Ecto neural progenitor cell (in vitro differentiated cells): ENCODE measurements around the gene SNX3.

ENCODE experiments used
- DNase-seq: peaks from one replicate; pipeline ENCODE4 v3.0.0-alpha.2; 2018; ENCODE audit warnings: low spot score

SNX3 gene

DNA sequence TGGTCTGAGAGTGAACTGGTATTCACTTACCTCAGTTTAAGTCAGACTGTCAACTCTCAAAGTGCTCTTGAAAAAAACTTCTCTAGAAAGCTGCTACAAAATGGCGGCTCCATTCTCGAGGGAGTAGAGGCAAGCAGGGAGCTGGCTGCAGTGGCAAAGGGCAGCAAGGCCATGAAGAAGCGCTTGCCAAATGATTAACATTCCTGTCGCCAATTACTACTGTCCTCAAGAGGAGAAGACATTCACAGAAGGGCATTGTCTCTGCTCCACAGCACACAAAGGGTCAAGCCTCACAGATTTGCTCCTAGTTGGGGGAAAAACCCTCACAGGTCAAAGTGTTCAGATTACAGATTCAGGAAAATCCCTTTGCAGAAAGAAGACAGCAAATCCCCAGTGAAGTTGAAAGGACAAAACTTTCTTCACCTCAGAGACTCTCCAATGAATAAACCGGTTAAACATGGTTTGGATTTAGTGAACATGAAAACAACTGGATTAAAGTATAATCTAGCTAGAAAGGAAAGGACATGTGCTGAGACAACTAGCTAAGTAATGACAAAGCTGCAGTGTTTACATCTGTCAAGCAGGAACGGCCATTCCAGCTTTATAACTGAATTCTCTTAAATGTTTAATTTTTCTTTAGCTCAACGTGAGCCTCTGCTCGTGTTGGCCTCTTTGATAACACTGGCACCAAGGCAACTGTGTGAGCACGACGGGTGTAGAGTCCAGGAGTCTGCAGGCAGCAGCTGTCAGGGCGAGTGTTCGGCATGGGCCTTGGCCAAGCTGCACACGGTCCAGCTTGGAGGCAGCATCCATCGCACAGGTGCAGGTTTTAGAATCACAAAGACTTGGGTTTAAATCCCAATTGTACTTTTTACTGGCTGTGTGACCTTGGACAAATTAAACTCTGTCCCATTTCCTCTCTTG lies 57.4 kb downstream of the SNX3 start:
- DNase-seq, result no peak

DNA sequence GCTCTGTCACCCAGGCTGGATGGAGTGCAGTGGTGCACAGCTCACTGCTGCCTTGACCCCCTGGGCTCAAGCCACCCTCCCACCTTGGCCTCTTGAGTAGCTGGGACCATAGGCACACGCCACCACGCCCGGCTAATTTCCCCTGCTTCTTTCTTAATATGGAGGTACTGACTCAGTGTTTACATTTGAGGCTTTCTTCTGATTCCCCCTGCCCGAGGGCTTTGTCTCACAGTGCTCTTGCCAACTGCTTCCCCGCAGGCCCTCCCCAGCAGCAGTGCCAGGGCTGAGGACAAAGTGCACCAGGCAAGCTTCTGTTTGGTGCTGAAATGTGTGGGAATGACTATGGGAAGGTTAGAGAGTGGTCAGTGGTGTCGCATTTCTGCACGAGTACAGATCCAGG lies 60.2 kb downstream of the SNX3 start:
- DNase-seq, result no peak

DNA sequence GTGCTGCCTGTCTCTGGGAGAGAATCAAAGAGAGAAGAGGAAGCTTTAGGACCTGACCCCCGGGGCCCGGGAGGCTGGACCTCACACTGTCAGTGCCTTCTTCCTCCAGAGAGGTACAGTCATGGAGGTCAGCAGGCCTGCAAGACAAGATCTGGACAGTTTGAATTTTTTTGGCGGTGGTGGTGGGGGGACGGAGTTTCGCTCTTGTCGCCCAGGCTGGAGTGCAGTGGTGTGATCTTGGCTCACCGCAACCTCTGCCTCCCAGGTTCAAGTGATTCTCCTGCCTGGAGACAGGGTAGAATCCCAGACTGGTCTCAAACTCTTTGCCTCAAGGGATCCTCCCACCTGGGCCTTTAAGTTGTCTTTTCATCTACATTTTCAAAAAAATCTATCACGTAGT lies 60.7 kb downstream of the SNX3 start:
- no peak for DNase-seq

DNA sequence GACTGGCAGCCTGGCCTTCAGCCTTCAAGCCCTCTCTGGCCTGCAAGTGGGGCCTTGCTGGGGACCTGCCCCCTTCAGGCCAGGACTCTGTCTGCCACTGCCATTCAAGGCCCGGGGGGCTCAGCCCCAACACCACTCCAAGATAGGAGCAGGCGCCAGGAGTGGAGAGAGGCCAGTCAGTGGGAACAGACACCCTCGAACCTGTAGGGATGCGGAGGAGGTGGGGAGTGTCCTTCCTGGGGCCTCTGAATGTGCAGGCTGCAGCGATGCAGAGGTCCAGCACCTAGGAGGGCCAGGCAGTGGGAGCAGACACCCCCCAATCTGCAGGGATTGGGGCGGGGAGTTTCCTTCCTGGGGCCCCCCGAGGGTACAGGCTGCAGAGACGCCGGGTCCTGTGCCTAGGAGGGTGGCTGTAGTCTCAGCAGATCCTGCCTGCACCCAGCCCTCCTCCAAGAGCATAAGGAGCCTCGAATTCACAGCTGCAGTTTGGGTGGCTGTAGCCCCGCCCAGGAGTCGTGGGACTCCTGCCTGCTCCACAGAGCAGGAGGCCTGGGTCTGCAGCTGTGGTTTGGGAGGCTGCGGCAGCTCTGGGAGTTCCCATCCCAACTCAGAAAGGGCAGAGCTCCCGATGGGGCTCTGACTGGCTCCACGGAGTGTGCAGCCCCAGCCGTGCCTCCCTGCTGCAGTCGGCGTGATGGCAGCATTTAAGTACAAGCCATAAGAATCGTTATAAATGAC lies 61.9 kb downstream of the SNX3 start:
- no peak for DNase-seq

DNA sequence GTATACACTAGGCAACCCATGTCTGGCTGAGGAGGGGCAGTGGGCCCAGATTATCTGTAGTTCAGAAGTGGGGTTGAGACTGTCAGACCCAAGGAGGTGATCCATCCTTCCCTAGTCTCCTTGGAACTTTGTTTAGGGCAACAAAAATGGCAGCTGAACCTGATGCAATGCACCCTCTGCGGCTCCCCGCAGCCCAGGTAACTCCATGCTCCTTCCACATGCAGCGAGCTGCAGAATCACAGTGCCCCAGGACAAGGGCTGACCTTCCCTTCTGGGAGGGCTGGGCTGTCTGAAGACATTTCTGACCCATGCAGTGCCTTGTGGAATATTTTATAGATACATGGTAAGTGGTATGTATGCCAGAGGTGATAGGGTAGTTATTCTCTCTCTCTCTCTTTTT lies 65.6 kb downstream of the SNX3 start:
- no peak for DNase-seq

DNA sequence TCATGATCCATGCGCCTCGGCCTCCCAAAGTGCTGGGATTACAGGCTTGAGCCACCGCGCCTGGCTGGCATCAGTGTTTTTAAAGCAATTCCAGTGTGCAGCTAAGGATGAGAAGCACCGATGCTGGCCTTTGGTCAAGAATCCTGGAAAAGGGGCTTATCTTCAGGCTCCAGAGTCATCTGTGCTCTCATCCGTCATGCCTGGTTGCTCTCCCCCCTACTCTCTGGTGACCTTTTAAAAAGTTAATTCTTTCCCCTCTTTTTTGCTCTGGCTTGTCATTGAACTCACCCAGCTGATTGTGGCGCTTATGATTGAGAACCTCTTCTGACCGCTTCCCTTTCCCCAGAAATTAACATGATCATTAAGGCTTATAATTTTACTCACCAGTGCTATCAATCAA lies 66.3 kb downstream of the SNX3 start:
- no peak for DNase-seq

DNA sequence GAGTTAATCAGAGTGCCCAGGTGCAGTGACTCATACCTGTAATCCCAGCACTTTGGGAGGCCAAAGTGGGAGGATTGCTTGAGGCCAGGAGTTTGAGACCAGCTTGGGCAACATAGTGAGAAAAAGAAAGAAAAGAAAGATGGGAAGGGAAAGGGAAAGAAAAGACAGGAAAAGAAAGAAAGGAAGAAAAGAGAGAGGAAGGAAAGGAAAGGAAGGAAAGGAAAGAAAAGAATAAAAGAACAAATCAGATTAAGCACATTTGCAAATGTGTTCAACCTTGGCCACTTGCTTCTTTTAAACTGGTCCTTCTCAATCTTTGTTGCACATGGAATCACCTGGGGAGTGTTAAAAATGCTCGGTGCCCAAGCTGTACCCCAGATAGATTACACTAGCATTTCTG lies 67.0 kb downstream of the SNX3 start:
- DNase-seq, result no peak

DNA sequence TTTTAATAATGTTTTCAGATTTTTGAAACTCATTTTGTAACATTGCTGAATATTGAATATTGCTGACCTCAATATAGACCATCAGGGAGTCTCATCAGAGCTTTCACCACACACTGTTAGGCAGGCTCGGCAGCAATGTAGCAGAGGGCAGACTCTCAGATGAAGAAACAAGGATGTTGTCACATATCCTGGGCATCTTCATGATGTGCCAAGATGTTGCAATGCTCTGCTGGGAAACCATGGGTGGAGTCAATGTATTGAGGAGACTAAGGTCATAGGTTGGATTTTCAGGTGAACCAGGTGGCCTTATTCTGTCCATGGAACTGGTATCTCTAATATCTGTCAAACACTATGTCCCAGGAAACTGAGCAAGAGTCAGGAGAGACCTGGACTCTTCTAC lies 67.7 kb downstream of the SNX3 start:
- no peak for DNase-seq

DNA sequence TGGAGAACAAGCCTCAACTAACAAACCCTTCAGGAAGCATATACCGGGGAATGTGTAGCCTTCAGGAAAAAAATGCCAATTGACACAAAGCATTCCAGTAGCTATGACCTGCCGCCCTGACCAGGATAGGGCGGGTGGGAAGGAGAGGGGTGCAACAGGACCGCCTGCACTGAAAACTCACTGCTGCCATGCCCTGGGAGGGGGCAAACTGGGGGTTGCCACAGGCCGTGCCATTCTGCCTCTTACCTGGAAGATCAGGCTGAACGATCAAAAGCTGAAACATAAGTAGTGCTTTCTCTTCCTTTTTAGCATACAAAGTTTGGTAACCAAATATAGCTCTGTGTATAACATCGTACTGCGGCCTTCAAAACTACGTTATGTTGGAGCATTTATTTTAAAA lies 73.3 kb downstream of the SNX3 start:
- DNase-seq, result no peak

DNA sequence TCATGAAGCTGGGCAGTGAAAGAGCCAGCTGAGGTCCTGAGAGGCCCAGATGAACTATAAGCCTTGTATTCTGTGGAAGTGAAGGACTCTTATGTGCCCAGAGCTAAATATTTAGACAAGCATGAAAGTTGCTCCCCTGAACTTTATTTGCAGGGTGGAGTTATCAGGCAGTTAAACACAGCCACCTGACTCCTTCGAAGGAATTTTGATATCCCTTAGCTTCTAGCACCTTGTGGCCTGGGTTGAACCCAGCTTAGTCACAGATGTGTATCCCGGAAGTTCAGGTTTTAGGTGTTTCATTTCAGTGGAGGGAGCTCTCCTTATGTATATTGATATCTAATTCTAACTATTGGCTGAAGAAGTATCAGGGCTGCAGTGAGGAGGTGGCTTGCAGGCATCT lies 74.6 kb downstream of the SNX3 start:
- no peak for DNase-seq

DNA sequence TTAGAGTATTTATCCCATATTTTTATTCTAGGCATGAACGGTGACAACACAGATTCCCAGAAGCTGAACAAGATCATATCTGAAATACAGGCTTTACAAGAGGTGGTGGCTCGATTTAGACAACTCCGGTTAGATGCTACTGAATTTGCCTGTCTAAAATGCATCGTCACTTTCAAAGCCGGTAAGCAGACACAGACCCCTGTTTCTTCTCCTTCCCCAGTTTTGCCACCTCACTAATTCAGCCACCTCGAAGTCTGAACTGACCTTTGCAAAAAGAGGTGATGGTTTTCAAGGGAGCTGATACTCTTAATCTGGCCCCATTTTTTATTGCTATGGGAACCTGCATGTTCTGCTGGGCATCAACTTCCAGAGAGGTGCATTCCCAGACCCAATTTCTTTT lies 80.1 kb downstream of the SNX3 start:
- no peak for DNase-seq

DNA sequence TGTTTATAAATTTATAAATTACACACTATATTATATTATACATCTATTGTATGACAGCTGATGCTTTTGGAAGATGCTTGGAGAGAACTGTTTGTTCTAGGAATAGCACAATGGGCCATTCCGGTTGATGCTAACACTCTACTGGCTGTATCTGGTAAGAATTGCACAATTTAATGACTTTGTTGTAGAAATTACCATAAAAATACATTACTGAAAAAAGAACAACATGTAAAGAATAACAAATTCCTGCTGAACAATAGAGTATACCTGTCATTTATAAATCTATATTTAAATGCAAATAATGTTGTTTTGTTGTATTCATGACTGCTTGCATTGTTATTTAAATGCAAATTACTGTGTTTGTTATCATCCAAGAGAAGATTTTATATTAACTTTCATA lies 80.6 kb downstream of the SNX3 start:
- no peak for DNase-seq

DNA sequence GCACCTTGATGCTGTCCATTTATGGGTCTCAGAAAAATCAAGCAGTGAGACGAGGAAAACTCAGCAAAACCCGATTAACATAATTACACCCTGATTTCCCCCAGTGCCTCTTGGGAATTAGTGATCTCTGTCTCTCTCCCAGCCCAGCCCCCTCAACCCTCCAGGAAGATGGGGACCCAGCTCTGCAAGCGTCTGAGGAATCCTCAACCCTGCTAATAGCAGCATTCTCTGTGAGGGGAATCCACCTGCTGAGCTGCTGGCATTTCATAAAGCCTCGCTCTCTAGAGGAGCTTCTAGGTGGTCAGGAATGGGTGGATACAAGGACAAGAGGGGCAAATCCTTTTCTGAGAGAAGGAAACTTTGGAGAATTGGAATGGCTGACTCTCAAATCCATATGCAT lies 81.1 kb downstream of the SNX3 start:
- DNase-seq, result no peak

DNA sequence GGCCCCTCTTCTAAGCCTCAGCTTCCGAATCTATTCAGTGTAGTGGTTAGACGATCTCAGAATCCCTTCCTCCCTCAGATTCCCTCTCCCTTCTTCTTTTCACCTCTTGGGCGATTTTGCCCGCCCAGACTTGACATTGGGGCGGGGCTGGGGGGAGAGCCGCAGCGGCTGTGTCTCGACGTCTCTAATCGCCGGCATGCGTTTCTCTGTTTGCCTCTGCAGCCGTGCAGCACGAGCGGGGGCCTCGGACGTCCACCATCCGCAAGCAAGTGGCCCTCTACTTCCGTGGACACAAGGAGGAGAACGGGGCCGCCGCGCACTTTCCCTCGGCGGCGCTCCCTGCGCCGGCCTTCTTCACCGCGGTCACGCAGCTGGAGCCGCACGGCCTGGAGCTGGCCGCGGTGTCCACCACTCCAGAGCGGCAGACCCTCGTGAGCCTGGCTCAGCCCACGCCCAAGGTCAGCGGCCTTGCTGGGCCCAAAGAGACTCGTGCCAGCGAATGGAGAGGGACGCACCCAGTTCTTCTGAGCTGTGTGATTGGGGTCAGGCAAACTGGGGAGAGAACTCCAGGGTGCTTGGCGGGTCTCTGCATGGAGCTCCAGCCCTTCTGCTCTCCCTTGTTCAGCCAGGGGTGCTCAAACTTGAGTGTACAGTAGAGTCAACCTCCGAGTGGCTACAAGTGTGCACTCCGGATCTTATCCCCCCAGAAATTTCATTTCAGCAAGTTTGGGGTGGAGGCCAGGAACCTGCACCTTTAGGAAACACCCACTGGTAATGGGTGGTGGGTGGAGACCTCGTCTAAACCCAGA lies 84.4 kb downstream of the SNX3 start:
- no peak for DNase-seq

DNA sequence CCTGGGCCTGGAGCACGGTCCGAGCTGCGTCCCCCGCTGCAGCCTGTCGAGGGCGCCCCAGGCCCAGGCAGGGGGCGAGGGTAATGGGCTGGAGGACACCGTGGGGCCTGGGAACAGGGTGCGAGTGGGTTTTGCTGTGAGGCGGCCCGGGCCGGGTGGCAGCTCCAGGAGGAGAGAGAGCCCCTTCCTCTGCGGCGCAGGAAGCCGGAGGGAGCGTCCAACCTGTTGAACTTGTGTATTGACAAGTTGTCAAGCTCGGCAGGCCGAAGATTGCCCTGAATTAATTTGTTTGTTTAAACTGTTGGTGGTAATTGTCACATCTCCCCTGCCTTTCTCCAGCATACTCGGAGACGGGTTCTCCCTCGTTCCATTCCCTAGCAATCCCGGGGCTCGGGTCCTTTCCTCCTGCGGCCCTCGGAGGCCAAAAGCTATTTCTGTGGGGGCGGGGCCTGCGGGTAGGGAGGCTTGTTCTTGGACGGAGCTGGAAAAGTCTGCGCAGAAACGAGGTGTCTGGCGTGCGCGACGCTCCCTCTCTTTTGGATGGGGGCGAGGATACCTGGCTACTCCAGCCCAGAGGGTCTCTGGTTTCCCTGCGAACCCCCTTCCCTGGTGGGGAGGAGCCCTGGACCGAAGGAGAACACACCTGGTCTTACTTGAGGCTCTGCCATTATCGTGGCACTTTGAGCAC lies 85.1 kb downstream of the SNX3 start:
- peak; percentile 68 for DNase-seq

DNA sequence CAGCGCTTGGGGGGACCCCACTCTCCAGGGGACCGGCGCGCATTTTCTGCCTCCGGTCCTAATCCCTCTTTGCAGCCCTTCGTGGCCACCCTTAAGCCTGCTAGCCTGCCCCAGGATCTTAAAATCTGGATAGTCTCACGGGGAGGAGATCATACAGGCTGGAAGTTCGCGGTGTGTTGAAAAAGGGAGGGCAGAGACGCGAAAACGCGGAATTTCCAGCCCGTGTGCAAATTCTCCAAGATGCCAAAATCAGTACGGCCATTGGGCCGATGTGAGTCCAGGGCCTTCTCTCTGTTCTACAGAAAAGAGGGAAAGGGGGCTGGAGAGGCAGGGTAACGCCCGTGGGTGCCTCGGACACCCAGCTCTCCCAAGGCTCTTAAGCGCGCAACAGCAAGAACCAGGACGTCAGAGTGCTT lies 85.7 kb downstream of the SNX3 start:
- DNase-seq, result no peak

DNA sequence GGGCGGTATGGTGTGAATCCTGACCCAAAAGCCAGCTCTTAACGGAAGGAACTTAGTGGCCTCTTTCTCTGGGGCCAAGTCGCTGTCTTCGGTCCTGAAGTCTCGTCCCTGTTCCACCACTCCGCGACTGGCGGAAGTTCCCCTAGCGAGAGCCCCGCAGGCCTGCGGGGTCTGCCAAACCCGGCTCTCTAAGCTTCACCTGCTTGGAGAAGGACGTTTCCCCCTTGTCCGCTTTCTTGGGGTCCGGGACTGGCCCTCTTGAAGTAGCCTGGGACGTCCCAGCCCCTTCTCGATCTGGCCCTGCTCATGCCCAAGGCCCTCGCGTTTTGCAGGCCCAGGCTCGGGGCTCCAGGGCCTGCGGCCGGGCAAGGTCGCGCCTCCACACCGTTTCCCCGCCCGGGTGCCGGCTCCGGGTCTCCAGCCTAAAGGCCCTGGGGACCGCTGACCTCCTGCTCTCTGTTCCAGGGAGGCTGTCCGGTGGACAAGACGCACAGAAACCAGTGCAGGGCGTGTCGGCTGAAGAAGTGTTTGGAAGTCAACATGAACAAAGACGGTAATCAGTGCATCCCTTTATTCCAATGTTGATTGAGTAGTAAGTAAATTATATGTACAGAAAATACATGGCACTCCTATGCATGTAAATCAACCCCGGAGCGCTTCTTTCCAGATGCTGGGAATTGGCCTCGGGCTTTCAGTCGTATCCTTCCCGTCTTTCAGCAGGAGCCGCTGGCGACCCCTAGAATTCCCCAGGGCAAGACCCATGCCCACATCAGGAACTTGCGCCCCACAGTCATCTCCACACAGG lies 86.3 kb downstream of the SNX3 start:
- DNase-seq, result peak; percentile 83

DNA sequence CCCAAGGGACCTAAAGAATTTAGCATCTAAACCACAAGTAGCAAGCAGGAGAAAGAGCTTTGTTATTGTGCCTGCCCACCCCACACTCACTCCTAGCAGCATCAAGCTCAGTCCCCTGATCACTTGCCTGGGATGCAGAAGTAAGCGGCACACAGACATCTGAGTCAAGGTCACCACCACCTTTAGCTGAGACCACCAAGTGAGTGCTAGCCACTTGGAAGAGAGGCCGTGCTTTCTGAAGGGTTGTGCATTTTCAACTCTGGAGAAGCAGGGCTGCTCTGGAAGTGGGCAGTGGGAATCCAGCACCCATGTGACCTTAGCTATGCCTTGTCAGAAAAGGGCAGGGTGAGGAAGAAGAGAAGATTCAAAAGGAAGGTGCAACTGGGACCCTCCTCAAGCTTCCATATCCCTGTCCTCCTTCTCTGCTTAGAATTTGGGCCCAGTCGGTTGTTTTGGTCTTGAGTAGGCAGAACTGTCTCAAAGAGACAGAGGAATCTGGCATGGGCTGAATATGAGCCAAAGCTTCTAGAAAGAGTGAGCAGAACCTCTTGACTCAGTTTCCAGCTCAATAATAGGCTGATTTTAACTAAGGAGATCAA lies 88.8 kb downstream of the SNX3 start:
- no peak for DNase-seq

DNA sequence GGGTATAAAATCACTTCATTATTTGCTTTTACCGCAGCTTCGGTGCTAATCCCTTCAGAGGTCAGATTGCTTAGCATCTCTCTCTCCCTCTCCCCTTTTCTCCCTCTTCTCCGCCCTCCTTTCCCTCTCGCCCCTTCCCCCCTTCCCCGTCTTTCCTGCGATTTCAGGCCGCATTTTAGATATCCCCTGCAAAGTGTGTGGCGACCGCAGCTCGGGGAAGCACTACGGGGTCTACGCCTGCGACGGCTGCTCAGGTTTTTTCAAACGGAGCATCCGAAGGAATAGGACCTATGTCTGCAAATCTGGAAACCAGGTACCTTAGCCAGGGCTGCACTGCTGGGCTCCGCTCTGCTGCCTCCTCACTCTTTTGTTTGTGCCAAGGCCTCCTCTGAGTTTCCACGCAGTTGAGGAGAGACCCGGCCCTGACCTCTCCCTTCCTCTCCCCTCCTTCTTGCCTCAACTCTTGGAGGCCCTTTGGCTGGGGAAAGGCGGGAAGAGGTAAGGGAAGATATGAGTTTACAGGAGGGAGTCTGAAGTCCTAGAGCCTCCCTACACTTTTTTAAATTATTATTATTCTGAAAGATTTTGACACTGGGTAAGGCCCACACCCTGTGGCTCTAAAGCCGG lies 89.4 kb downstream of the SNX3 start:
- DNase-seq, result no peak
